T-cell (primary cell): ENCODE data around the gene RAB26. TPM values are rescaled to one million over a fixed set of nuclear protein-coding genes. Genes with fewer than 3 reads are reported as not detected.
A peak's percentile ranks its signal among the peaks of the same experiment; 100 is the strongest.
"Not testable (repeated sequence)": the region's sequence is repeated elsewhere in the genome, so short reads cannot be mapped to it uniquely, and the experiment has no call there.

Source experiments
- ATAC-seq, 4 experiments: fragments of 200-7000 bp in 3 of 4; fragments of 150-1000 bp in 1 of 4; cut with Tn5 transposase; replicated peaks in 1 of 4; 1 replicate in 3 of 4; 2 replicates in 1 of 4; pipeline ENCODE4 v1.10.0; 2021; ENCODE audit warnings: moderate library complexity in 3 of 4, mild to moderate bottlenecking in 2 of 4, moderate number of reproducible peaks in 1 of 4
- CTCF ChIA-PET, 2 donors: fragments of 300-600 bp; sonication (Branson Sonifier 250); formaldehyde crosslinking; loops; one replicate each; lab custom pipeline; 2022; ENCODE audit warnings: antibody characterized with exemption in 2 of 2; lab: Charles Lee
- POLR2A ChIA-PET, 2 donors: fragments of 300-600 bp; sonication (Branson Sonifier 250); formaldehyde crosslinking; loops; one replicate each; lab custom pipeline; 2022; ENCODE audit warnings: antibody characterized with exemption in 2 of 2; lab: Charles Lee
- DNase-seq, 35 experiments: peaks; one replicate each; pipeline versions ENCODE4 v3.0.0 to v3.0.0-alpha.2; 2013 to 2023
- H3K27ac ChIP-seq: one replicate; pipeline ENCODE4 v1.5.1; 2013; ENCODE audit warnings: low read length
- H3K27me3 ChIP-seq, 2 experiments: replicated peaks in 1 of 2; 1 replicate in 1 of 2; 2 replicates in 1 of 2; pipeline versions ENCODE4 v1.6.1 to v1.7.0; 2013; ENCODE audit warnings: low read length in 1 of 2, mixed read lengths in 1 of 2; ENCODE audit not compliant: control insufficient read depth in 2 of 2, insufficient read depth in 2 of 2; ENCODE audit errors: extremely low read depth in 1 of 2
- H3K36me3 ChIP-seq, 2 donors: 1 replicate in 1 of 2; 2 replicates in 1 of 2; pipeline versions ENCODE4 v1.6.1 to v1.7.0; 2013; ENCODE audit warnings: low read length in 1 of 2; ENCODE audit not compliant: control insufficient read depth in 2 of 2, insufficient read depth in 1 of 2; ENCODE audit errors: extremely low read depth in 1 of 2
- H3K4me1 ChIP-seq, 2 experiments: 1 replicate in 1 of 2; 2 replicates in 1 of 2; pipeline versions ENCODE4 v1.6.1 to v1.7.0; 2013; ENCODE audit warnings: low read length in 2 of 2, mixed read lengths in 1 of 2; ENCODE audit not compliant: insufficient read depth in 2 of 2, control insufficient read depth in 1 of 2; ENCODE audit errors: extremely low read depth in 1 of 2
- H3K4me3 ChIP-seq, 2 donors: 1 replicate in 1 of 2; 2 replicates in 1 of 2; pipeline versions ENCODE4 v1.5.1 to v1.7.0; 2013; ENCODE audit warnings: mild to moderate bottlenecking in 2 of 2, low read length in 1 of 2, moderate library complexity in 1 of 2; ENCODE audit not compliant: control insufficient read depth in 1 of 2; ENCODE audit errors: extremely low read depth in 1 of 2
- H3K9me3 ChIP-seq: 2 replicates; pipeline ENCODE4 v1.7.0; 2013
- H3K27ac Mint-ChIP-seq, 2 donors: one replicate each; pipeline ENCODE4 v1.8.0; 2020 to 2021; ENCODE audit warnings: mild to moderate bottlenecking in 2 of 2, mixed read lengths in 2 of 2
- H3K27me3 Mint-ChIP-seq, 2 donors: one replicate each; pipeline ENCODE4 v1.8.0; 2021 to 2022; ENCODE audit warnings: mixed read lengths in 2 of 2
- H3K36me3 Mint-ChIP-seq: one replicate; pipeline ENCODE4 v1.8.0; 2021; ENCODE audit warnings: mixed read lengths
- H3K4me1 Mint-ChIP-seq, 3 donors: one replicate each; pipeline ENCODE4 v1.8.0; 2020 to 2022; ENCODE audit warnings: mixed read lengths in 3 of 3, mild to moderate bottlenecking in 1 of 3
- H3K4me3 Mint-ChIP-seq, 3 donors: one replicate each; pipeline ENCODE4 v1.8.0; 2020 to 2022; ENCODE audit warnings: mild to moderate bottlenecking in 3 of 3, mixed read lengths in 3 of 3, moderate library complexity in 3 of 3
- H3K9me3 Mint-ChIP-seq, 3 donors: one replicate each; pipeline ENCODE4 v1.8.0; 2020 to 2022; ENCODE audit warnings: mixed read lengths in 3 of 3
- WGBS: methylation state at CpG from one replicate; pipeline ENCODE4 v1.1.5; 2013; ENCODE audit warnings: missing lambda C conversion rate; ENCODE audit not compliant: insufficient coverage; 5-methylcytosine and 5-hydroxymethylcytosine counted together
- total RNA-seq, 35 experiments: library from RNA in 6 of 35; stranded (reverse) in 6 of 35; fragments of 120-200 nt in 1 of 35; gene quantifications; one replicate each; pipeline versions ENCODE4 v1.2.1 to v1.2.4 and lab custom pipeline; 2013 to 2026

The RAB26 gene
- total RNA-seq, 5 donors from 2014 or later (not counting 1 experiment from before 2014, with no cell fraction given): 0.19 to 0.66 TPM; not detected in 3

DNA sequence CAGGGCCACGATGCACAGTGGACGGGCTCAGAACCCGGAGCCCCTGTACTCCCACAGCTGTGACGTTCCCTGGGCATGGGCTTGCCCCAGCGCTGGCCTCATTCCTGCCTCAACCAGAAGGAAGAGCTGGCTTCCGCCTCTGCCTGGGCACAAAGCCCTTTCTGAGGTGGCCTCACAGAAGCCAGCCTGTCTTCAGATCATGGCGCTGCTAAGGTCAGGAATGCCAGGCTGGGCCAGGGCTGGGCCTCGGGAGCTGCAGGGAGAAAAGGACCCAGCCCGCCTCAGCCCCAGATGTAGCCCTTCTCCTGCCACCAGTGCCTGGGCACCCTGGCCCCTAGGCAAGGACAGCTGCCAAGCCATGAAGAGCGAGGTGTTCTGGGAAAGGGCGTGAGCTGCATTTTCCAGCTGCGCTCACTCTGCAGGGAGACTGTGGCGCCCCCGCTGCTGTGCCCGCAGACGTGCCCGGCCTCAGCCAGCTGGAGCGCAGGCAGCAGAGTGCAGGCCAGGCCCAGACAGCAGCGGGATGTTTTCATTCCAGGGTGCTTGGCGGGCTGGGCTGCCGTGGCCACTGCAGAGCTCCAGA is 22.2 kb upstream of the RAB26 start:
- POLR2A ChIA-PET: not testable (repeated sequence)

GRCh38 chr16:2126928-2127556 is 21.4 kb upstream of the RAB26 start:
- H3K27me3 ChIP-seq, H3K27ac ChIP-seq, H3K4me3 Mint-ChIP-seq, POLR2A ChIA-PET, H3K27me3 Mint-ChIP-seq, H3K9me3 Mint-ChIP-seq, H3K4me3 ChIP-seq, CTCF ChIA-PET, H3K9me3 ChIP-seq, H3K36me3 Mint-ChIP-seq, H3K36me3 ChIP-seq: not testable (repeated sequence)
- H3K4me1 ChIP-seq: peaks cover 0 to 14% of the 10 kb centered on the region in 2 experiments
- Mint-ChIP-seq H3K27ac (peak overlapping the region in 1 of 2 donors; percentile 44), H3K4me1 (peaks cover 19 to 27% (median 19%) of the 10 kb centered on the region in 3 donors)
- DNase-seq (peak in 1 of 35 experiments; percentile 17), ATAC-seq (peak in 2 of 4 experiments; percentile 3 to 4)
- 94% methylated on average over 24 of the region's 31 CpGs for WGBS

More for the DNA sequence above, 22.2 kb upstream of the RAB26 start:
- H3K27ac Mint-ChIP-seq, DNase-seq, H3K4me3 ChIP-seq, H3K27me3 ChIP-seq, H3K9me3 ChIP-seq, H3K4me3 Mint-ChIP-seq, H3K36me3 Mint-ChIP-seq, H3K27ac ChIP-seq, H3K27me3 Mint-ChIP-seq, ATAC-seq, CTCF ChIA-PET, H3K36me3 ChIP-seq, H3K9me3 Mint-ChIP-seq: not testable (repeated sequence)
- H3K4me1 ChIP-seq: peaks cover 0 to 14% of the 10 kb centered on the region in 2 experiments
- 91% methylated on average over 19 of the region's 21 CpGs for WGBS
- peaks cover 20 to 27% (median 21%) of the 10 kb centered on the region in 3 donors for H3K4me1 Mint-ChIP-seq

- H3K4me3 ChIP-seq, H3K9me3 ChIP-seq, H3K36me3 ChIP-seq, H3K27ac Mint-ChIP-seq, H3K27ac ChIP-seq, H3K36me3 Mint-ChIP-seq, H3K27me3 ChIP-seq, H3K4me3 Mint-ChIP-seq, POLR2A ChIA-PET, H3K9me3 Mint-ChIP-seq, CTCF ChIA-PET, H3K27me3 Mint-ChIP-seq: not testable (repeated sequence)
- ATAC-seq: peak in 1 of 4 experiments; percentile 25
- peaks cover 16 to 27% (median 19%) of the 10 kb centered on the region in 3 donors for H3K4me1 Mint-ChIP-seq
- WGBS: 100% methylated on average over 1 of the region's 3 CpGs
- DNase-seq: peak in 5 of 35 experiments; percentile 19 to 38 (median 22)
- peaks cover 0 to 14% of the 10 kb centered on the region in 2 experiments for H3K4me1 ChIP-seq
Observed at GRCh38 chr16:2127630-2128280, 20.7 kb upstream of the RAB26 start.

GRCh38 chr16:2129251-2129650 is 19.2 kb upstream of the RAB26 start:
- H3K9me3 ChIP-seq, H3K27ac Mint-ChIP-seq, H3K4me3 ChIP-seq, DNase-seq, H3K9me3 Mint-ChIP-seq, H3K27me3 ChIP-seq, H3K36me3 Mint-ChIP-seq, CTCF ChIA-PET, ATAC-seq, POLR2A ChIA-PET, H3K27me3 Mint-ChIP-seq, H3K36me3 ChIP-seq, H3K27ac ChIP-seq: not testable (repeated sequence)
- WGBS: 86% methylated on average over 5 of the region's 11 CpGs
- peaks cover 16 to 27% (median 19%) of the 10 kb centered on the region in 3 donors for H3K4me1 Mint-ChIP-seq
- peak overlapping the region in 1 of 3 donors; percentile 73 for H3K4me3 Mint-ChIP-seq
- peaks cover 0 to 14% of the 10 kb centered on the region in 2 experiments for H3K4me1 ChIP-seq

- H3K9me3 ChIP-seq, H3K4me3 ChIP-seq, H3K27me3 ChIP-seq, H3K36me3 ChIP-seq, H3K27ac ChIP-seq, H3K36me3 Mint-ChIP-seq, H3K27me3 Mint-ChIP-seq, DNase-seq, POLR2A ChIA-PET, H3K9me3 Mint-ChIP-seq, H3K27ac Mint-ChIP-seq, ATAC-seq, H3K4me3 Mint-ChIP-seq, CTCF ChIA-PET: not testable (repeated sequence)
- WGBS: 96% methylated on average over 16 of the region's 22 CpGs
- peaks cover 0 to 20% of the 10 kb centered on the region in 2 experiments for H3K4me1 ChIP-seq
- H3K4me1 Mint-ChIP-seq: peaks cover 18 to 27% (median 19%) of the 10 kb centered on the region in 3 donors
Observed at GRCh38 chr16:2129890-2130447, 18.5 kb upstream of the RAB26 start.

GRCh38 chr16:2133797-2134196 is 14.6 kb upstream of the RAB26 start:
- H3K9me3 ChIP-seq, H3K27me3 Mint-ChIP-seq, H3K4me3 ChIP-seq, H3K36me3 Mint-ChIP-seq, H3K27me3 ChIP-seq, H3K9me3 Mint-ChIP-seq, H3K27ac Mint-ChIP-seq, DNase-seq, H3K36me3 ChIP-seq, H3K27ac ChIP-seq, POLR2A ChIA-PET, CTCF ChIA-PET, ATAC-seq: not testable (repeated sequence)
- Mint-ChIP-seq H3K4me1 (peaks cover 9 to 10% (median 9%) of the 10 kb centered on the region in 3 donors), H3K4me3 (peak overlapping the region in 1 of 3 donors; percentile 12)
- WGBS: 100% methylated on average over 4 of the region's 12 CpGs
- H3K4me1 ChIP-seq: peaks cover 0 to 22% of the 10 kb centered on the region in 2 experiments
